ENCODE data around the gene ZNF236.

Gene ZNF236

GRCh38 chr18:77019641-77020040 lies 197.3 kb downstream of the ZNF236 start:
- FAIRE-seq = no peak
- TF ChIP-seq POLR2AphosphoS5 (IDR thresholded peaks at IDR 0.05; ENCODE audit: low read depth, low read length) = no peak
- TF ChIP-seq TAF1 (IDR thresholded peaks at IDR 0.05; ENCODE audit: borderline replicate concordance, low read depth, low read length) = no peak
- TF ChIP-seq POLR2A (IDR thresholded peaks at IDR 0.05; ENCODE audit: low read depth, low read length) = no peak
- no peak for DNase-seq (ENCODE audit: insufficient read length)
